GM21526 (cell line): ENCODE results near the gene AP2A2.

Source experiments
- ATAC-seq: cut with Tn5 transposase; IDR thresholded peaks from one replicate; pipeline ENCODE4 v1.9.1; 2021; ENCODE audit warnings: moderate library complexity; ENCODE audit not compliant: unreplicated experiment, low FRiP score

AP2A2 gene

GRCh38 chr11:925496-926301, at the start of gene AP2A2:
Gene AP2A2 (plus strand): TSS chr11:925870. CDS start chr11:926022, 152 bp downstream.
- peak; percentile 67 for ATAC-seq

GRCh38 chr11:876545-876944, 49.1 kb upstream of the AP2A2 start:
- no peak for ATAC-seq

GRCh38 chr11:877565-877964, 48.1 kb upstream of the AP2A2 start:
- ATAC-seq, result no peak

GRCh38 chr11:880447-880846, 45.2 kb upstream of the AP2A2 start:
- ATAC-seq, result no peak

- ATAC-seq, result no peak
Measured at GRCh38 chr11:882596-882995, 43.1 kb upstream of the AP2A2 start.

GRCh38 chr11:883527-883926, 42.1 kb upstream of the AP2A2 start:
- ATAC-seq, result no peak

- no peak for ATAC-seq
Measured at GRCh38 chr11:884578-885070, 41.0 kb upstream of the AP2A2 start.

- ATAC-seq, result no peak
Measured at GRCh38 chr11:886568-886967, 39.1 kb upstream of the AP2A2 start.

GRCh38 chr11:887589-887988, 38.1 kb upstream of the AP2A2 start:
- no peak for ATAC-seq

- no peak for ATAC-seq
Measured at GRCh38 chr11:888310-889212, 37.1 kb upstream of the AP2A2 start.

- no peak for ATAC-seq
Measured at GRCh38 chr11:889257-889656, 36.4 kb upstream of the AP2A2 start.

- ATAC-seq, result no peak
Measured at GRCh38 chr11:889687-890475, 35.8 kb upstream of the AP2A2 start.

- no peak for ATAC-seq
Measured at GRCh38 chr11:890794-891540, 34.7 kb upstream of the AP2A2 start.

GRCh38 chr11:893008-893654, 32.5 kb upstream of the AP2A2 start:
- ATAC-seq, result no peak

- ATAC-seq, result no peak
Measured at GRCh38 chr11:894575-895201, 31.0 kb upstream of the AP2A2 start.

GRCh38 chr11:895331-896110, 30.1 kb upstream of the AP2A2 start:
- ATAC-seq, result no peak

- no peak for ATAC-seq
Measured at GRCh38 chr11:897253-898142, 28.2 kb upstream of the AP2A2 start.
